Measurements from ENCODE around the gene NAPA.
"Not testable (repeated sequence)": the region's sequence is repeated elsewhere in the genome, so short reads cannot be mapped to it uniquely, and the experiment has no call there.

Gene NAPA

GRCh38 chr19:47499863-47500830 lies 14.7 kb downstream of the NAPA start:
- no peak for FAIRE-seq

DNA sequence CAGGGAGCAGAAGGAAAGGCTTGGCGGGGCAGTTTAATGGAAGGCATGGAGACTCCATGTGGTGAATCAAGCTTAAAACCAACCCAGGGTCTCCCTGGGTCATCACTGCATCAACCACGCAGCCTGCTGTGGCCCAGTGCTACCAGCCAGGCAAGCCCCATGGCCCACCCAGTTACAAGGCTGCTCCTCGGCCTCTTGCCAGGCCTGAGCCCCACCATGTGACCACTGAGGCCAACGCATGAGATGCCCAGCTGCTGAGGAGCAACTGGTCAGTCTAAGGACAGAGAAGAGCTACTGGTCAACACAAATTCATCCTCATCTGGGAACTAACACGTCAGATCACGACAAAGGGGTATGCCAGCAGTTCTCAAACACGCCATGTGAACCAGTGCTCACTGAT lies 15.5 kb downstream of the NAPA start:
- no peak for FAIRE-seq

DNA sequence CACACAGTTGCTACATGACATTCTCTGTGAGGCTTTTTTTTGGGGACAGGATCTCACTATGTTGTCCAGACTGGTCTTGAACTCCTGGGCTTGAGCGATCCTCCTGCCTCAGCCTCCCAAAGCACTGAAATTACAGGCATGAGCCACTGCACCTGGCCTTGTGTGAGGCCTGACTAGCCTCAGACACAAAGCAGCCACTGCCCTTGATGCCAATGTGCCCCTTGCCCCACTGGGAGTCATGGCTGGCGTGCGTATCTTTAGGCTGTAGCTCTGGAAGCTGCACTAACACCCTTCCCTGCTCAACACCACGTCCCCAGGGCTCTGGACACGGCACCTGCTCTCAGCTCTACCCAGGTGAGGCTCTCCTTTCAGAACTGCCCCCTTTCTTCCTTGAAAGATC lies 16.3 kb downstream of the NAPA start:
- FAIRE-seq, result no peak

DNA sequence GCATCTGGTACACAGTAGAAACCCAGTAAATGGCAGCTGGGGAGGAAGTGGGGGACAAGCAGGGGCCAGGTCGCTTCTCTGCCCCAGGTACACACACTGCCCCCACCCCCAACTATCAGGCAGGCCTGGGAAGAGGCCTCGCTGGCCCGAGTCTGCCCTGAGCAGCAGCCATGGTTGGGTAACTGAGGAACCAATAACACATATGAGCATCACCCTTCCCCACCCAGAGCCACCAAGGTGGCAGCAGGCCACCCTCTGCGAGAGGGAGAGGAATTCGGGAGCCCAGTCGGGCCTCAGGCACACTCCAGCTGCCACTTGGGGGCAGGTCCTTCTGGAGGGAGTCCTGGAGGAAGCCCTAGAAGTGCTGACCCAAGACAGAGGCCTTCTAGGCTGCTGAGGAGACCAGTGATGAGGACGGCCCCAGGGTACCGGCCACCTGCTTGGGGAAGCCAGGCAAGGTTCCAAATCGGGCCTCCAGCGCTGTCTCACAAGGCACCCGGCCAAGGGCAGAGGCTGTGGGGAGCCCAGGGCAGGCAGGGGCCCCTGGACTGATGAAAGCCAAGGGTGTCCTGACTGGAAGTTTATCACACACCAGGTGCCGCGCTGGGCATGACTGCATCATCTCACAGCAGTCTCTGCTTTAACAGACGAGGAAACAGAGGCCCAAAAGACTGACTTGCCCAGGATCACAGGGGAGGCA lies 16.9 kb downstream of the NAPA start:
- no peak for FAIRE-seq

DNA sequence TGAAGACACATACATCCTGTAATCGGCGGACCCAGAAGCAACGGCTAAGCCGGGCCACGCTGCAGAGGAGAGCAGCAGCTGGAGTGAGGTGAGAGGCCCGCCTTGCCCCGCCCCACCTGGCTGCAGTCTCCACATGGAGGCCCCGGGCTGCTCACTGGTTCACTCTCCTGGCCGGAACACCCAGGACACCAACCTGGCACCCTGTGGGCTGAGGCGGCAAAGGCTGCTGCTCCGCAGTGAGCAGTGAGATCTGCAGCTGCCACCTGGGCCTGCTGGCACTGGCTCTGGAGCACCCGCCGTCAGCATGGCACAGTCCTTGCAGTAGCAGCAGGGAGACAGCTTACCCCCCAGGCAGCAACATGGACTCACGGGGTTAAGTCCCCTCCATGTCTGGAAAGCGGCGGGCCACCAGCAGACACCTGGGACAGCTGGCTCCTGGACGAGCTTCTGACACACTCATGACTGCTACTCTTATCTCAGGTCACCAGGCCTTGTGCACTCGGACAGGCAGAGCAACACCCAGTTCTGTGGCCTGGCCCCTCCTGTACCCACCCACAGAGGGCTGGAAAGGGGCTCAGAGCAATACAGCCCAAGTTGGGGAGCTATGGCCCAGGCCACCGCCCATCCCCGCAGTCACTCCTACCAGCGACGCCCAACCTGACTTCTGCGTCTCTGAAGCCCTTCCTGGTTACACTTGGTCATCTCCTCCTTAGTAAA lies 17.7 kb downstream of the NAPA start:
- FAIRE-seq, result no peak

DNA sequence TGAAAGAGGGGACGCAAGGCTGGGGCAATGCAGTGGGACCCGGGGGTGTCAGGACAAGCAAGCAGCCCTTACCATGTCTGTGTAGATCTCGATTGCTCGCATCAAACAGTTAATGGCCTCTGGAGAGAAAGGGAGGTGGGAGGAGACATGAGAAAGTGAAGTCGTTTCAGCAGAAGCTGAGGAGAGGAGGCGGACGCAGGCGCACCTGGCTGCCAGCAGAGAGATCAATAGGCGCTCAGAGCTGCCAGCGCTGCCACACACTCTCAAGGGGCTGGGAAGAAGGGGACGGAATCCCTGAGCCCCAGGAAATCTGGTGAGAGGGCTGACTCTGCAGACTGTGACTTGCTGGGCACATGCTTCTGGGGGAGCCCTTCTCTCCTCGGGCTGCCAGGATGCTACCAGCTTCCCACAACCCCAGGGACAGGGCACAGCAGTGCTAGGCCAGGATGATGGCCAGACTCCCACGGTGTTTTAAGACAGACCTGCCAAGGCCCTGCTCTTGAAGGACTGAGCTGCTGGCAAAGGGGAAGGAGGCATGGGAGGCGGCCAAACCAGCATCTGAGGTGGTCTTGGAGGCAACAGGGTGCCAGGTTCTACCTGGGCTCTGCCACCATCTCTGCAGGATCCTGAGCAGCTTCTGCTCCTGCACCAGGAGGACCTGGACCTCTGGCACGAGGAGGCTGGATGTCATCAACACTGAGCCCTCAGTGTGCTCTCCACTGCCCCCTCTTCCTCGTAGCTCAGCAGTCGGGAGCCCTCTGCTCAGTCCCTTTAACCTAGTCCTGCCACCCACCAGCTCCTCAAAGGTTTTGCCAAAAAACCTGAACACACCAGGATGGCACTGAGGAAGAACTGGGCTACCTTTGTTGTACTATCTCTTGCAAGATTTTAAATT lies 19.1 kb downstream of the NAPA start:
- no peak for FAIRE-seq

- no peak for FAIRE-seq
These were observed 20.1 kb downstream of the NAPA start for GRCh38 chr19:47494729-47495128.

GRCh38 chr19:47494211-47494547 lies 20.7 kb downstream of the NAPA start:
- no peak for FAIRE-seq

GRCh38 chr19:47493378-47494210 lies 21.3 kb downstream of the NAPA start:
- FAIRE-seq, result no peak

DNA sequence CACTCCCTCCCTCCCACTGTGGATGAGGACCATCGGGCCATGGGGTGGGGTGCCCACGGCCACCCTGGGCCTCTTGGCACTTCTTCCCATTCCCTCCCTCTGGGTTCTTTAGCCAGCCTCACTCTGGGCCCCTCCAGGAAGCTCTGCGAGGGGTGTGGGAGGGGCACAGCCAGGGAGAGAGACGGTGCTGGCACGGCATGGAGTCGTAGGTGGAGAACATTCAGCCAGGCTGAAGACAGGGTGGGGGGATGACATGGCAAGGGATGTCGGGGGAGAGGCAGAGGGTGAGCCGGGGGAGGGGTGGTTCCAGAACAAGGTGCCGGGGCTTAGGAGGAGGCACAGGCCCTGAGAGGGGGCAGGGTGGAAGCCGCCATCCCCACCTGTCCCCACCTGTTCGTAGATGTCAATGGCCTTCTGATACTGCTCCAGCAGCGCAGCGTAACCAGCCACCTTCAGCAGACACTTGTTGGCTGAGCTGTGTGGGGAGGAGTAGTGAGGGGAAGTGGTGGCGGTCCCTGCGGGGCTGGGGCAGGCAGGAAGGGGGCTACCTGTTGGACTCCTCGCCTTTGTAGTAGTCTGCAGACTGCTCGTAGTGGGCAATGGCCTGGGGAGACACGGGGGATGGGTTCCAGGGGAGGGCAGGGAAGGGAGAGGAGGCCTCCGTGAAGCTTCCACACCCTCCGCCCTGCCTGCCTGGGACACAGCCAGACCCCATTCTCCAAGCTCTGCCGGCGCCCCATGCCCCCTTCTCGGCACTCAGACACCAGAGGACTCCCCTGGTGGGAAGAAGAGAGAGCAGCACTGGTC lies 22.1 kb downstream of the NAPA start:
- no peak for FAIRE-seq

GRCh38 chr19:47492137-47492533 lies 22.7 kb downstream of the NAPA start:
- FAIRE-seq, result no peak

- FAIRE-seq, result no peak
These were observed 23.3 kb downstream of the NAPA start for GRCh38 chr19:47491358-47492136.

- FAIRE-seq, result no peak
These were observed 24.0 kb downstream of the NAPA start for GRCh38 chr19:47490847-47491246.

- no peak for FAIRE-seq
These were observed 24.8 kb downstream of the NAPA start for GRCh38 chr19:47490031-47490430.

GRCh38 chr19:47489072-47489914 lies 25.6 kb downstream of the NAPA start:
- no peak for FAIRE-seq

- no peak for FAIRE-seq
These were observed 27.0 kb downstream of the NAPA start for GRCh38 chr19:47487551-47488515.

DNA sequence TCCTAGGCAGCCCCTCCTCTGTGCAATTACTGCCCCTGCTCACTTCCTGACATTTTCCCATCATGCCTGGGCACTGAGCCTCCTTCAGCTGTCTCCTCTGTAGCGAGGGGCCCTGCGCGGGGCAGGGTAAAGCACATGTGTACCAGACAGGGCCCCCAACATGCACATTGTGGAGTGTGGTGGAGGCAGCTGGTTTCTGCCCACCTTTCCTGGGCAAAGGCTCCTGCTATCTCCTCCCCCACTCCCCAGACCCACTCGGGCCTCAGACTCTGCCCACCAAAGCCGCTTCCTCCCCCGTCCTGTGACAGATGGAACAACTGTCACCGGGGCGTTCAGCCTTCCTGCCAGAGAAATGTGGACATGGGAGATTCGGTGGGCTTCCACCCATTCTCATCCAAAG lies 28.0 kb downstream of the NAPA start:
- no peak for FAIRE-seq

- FAIRE-seq, result not testable (repeated sequence)
These were observed 28.6 kb downstream of the NAPA start for GRCh38 chr19:47486220-47486619.
